Thyroid gland (tissue), 4 donors: ENCODE data around the gene NRIP3. TPM values are rescaled to one million over a fixed set of nuclear protein-coding genes. Genes with fewer than 3 reads are reported as not detected.

Experiments
- DNase-seq, 2 donors: peaks; one replicate each; pipeline ENCODE4 v3.0.0-alpha.2; 2019
- H3K27ac ChIP-seq, 3 donors: fragments of 200-600 bp; sonication (generic); 1 replicate in 2 of 3; 2 replicates in 1 of 3; pipeline ENCODE4 v1.5.1; 2016 to 2019; ENCODE audit warnings: mild to moderate bottlenecking in 1 of 3, moderate library complexity in 1 of 3
- H3K27me3 ChIP-seq: fragments of 200-600 bp; sonication (generic); one replicate; pipeline ENCODE4 v1.5.1; 2019
- H3K36me3 ChIP-seq, 2 donors: fragments of 200-600 bp; sonication (generic); one replicate each; pipeline ENCODE4 v1.5.1; 2016 to 2019
- H3K4me1 ChIP-seq, 2 donors: fragments of 200-600 bp; sonication (generic); one replicate each; pipeline ENCODE4 v1.5.1; 2017 to 2019
- H3K4me3 ChIP-seq, 3 donors: fragments of 200-600 bp; sonication (generic); replicated peaks in 1 of 3; 1 replicate in 2 of 3; 2 replicates in 1 of 3; pipeline ENCODE4 v1.5.1; 2016; ENCODE audit warnings: mild to moderate bottlenecking in 1 of 3
- H3K9me3 ChIP-seq: fragments of 200-600 bp; sonication (generic); one replicate; pipeline ENCODE4 v1.5.1; 2017
- POLR2A ChIP-seq, 2 donors: fragments of 450-650 bp; IDR thresholded peaks; one replicate each; pipeline ENCODE4 v1.6.1; 2017; ENCODE audit warnings: antibody characterized with exemption in 2 of 2, mild to moderate bottlenecking in 2 of 2, moderate library complexity in 1 of 2
- WGBS, 2 donors: methylation state at CpG; one replicate each; pipeline ENCODE4 v1.1.5; 2017; 5-methylcytosine and 5-hydroxymethylcytosine counted together
- intact Hi-C: fragments of 100-400 bp; cut with DNase I; formaldehyde crosslinking; loops from one replicate; pipeline ENCODE4 v1.15.1; 2023
- total RNA-seq, 4 donors: library from RNA; depleted of rRNA; stranded (reverse); fragments of >200 nt; gene quantifications; one replicate each; pipeline ENCODE4 v1.2.3, GENCODE V29; 2016
- TF ChIP-seq, protein P1 (sequence below), 6 experiments: fragments of 200-600 bp in 3 of 6; fragments of 450-650 bp in 3 of 6; sonication (generic) in 3 of 6; IDR thresholded peaks; one replicate each; pipeline ENCODE4 v1.5.1; 2016 to 2019; ENCODE audit warnings: antibody characterized with exemption in 6 of 6, mild to moderate bottlenecking in 2 of 6, inconsistent platforms in 1 of 6, moderate library complexity in 1 of 6

NRIP3 gene
- total RNA-seq, 4 donors from 2014 or later: 0.56 to 6.6 (median 1.2) TPM

DNA sequence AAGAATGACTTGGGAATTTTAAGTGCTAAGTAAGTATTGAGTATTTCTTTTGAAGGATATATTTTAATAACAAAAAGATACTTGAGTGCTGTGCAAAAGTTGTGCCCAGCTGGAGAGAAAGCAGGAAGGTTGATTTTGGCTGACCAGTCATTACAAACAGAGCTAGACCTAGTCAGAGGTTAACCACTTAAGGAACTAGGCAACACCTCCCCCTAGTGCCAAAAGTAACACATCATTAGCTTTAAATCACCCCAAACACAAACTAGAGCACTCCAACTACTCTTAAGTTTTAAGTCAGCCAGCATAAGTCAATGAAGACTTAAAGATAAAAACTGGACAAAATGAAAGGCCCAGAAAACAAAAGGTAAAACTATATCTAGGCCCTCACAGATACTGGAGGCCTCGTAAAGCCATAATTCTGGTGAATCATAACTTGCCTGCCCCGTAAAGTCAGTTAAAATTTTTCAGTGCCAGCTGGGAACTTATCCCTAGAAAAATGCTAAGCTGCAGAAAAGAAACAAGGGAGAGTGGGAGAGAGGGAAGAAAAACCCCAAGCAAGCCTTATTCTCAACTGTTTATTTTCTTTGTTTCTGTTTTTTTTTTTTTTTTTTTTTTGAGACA, 44.1 kb downstream of the NRIP3 start:
- Histone ChIP-seq H3K9me3 (no peaks in the 10 kb centered on the region), H3K27me3 (no peaks in the 10 kb centered on the region), H3K27ac (peak overlapping the region; percentile 72 to 82 (median 81)), H3K4me3 (no peak overlapping the region), H3K4me1 (peaks cover 27 to 29% of the 10 kb centered on the region in 2 donors), H3K36me3 (peaks cover 0 to 5% of the 10 kb centered on the region in 2 donors)
- peak; percentile 54 to 64 for DNase-seq
- intact Hi-C loops: loop anchor here (10.0 kb wide), 1 partner anchor 285 kb away; no protein-coding TSS in a partner anchor
- WGBS, 2 donors: 6 to 16% methylated on average over 2 of the region's 2 CpGs
- no peak for TF ChIP-seq POLR2A (IDR thresholded peaks at IDR 0.05)
- TF ChIP-seq, protein P1, sequence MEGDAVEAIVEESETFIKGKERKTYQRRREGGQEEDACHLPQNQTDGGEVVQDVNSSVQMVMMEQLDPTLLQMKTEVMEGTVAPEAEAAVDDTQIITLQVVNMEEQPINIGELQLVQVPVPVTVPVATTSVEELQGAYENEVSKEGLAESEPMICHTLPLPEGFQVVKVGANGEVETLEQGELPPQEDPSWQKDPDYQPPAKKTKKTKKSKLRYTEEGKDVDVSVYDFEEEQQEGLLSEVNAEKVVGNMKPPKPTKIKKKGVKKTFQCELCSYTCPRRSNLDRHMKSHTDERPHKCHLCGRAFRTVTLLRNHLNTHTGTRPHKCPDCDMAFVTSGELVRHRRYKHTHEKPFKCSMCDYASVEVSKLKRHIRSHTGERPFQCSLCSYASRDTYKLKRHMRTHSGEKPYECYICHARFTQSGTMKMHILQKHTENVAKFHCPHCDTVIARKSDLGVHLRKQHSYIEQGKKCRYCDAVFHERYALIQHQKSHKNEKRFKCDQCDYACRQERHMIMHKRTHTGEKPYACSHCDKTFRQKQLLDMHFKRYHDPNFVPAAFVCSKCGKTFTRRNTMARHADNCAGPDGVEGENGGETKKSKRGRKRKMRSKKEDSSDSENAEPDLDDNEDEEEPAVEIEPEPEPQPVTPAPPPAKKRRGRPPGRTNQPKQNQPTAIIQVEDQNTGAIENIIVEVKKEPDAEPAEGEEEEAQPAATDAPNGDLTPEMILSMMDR (IDR thresholded peaks at IDR 0.05): peak in 4 of 6 experiments; percentile 43 to 69 (median 58)

DNA sequence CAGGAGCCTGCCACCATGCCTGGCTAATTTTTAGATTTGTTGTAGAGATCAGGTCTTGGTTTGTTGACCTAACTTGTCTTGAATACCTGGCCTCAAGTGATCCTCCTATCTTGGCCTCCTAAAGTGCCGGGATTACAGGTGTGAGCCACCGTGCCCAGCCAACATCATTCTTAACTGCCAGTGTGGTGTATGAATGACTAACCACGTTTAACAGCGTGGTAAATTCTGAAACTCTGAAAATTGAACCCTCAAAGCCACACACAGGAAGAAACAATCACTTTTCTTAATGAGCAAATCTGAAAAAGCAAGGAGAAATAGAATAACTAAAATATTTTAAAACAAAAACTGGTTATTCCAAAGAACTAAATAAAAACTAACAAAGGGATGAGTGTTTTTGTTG, 46.9 kb downstream of the NRIP3 start:
- 89 to 92% methylated on average over 4 of the region's 4 CpGs for WGBS, 2 donors
- intact Hi-C loops: no loop called here
- no peak overlapping the region for H3K4me3 ChIP-seq
- H3K4me1 ChIP-seq: peaks cover 15 to 16% of the 10 kb centered on the region in 2 donors
- H3K27me3 ChIP-seq: no peaks in the 10 kb centered on the region
- no peak overlapping the region for H3K27ac ChIP-seq
- DNase-seq: no peak
- TF ChIP-seq POLR2A (IDR thresholded peaks at IDR 0.05): no peak
- TF ChIP-seq, protein P1 (IDR thresholded peaks at IDR 0.05): no peak
- H3K9me3 ChIP-seq: no peaks in the 10 kb centered on the region
- peaks cover 0 to 19% of the 10 kb centered on the region in 2 donors for H3K36me3 ChIP-seq

DNA sequence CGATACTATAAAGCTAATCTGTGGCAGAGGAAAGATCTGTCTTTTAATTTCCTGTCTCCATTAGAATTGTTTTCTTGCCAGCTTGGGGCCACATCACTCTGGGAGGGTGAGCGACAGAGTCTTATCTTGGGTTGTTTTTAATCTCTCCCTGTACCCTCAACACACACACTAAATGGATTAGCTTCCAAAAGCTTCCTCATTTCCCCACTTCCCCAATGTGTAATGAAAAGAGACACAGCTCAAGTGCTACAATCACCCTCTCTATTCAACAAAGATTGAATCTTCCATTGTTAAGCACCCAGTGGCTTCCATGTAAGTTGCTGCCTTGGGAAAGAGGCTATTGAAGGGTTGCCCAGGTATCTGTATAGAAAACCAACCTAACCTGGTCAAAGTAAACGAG, 54.9 kb downstream of the NRIP3 start:
- 79 to 84% methylated on average over 3 of the region's 3 CpGs for WGBS, 2 donors
- Histone ChIP-seq H3K4me3 (no peak overlapping the region), H3K9me3 (no peaks in the 10 kb centered on the region), H3K36me3 (peaks cover 17 to 39% of the 10 kb centered on the region in 2 donors), H3K27ac (no peak overlapping the region), H3K27me3 (no peaks in the 10 kb centered on the region), H3K4me1 (no peaks in the 10 kb centered on the region)
- TF ChIP-seq POLR2A (IDR thresholded peaks at IDR 0.05): no peak
- TF ChIP-seq, protein P1 (IDR thresholded peaks at IDR 0.05): no peak
- intact Hi-C loops: no loop called here
- no peak for DNase-seq

DNA sequence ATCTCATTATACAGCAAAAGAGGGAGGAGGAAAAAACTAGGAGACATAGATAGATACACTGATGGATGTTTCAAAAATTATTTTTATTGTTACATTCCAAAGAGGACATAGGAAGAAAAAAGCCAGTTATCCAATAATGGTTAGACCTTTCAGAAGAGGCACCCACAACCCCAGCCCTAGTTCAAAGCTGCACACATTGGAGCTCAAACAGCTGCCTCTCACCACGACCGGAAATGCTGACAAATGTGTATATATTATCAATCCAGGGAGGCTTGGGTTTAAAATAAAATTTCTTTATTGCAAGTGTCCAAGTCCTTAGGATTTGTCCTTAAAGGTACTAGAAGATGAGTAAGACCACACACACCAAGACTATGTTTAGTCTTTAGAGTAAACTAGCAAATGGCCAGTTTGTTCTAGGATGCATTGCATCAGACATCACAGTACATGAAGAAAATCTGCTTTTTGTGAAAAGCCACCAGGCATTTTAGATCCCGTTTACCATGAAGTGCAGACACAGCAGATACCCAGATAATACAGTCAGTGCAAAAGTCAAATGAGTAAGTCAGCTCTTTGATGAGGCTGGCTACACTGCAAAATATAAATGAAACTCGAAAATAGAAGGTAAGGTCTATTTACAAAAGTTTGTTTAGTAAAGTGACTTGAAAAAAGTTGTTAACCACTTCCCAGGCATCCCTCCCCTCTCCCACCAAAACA, 56.4 kb downstream of the NRIP3 start:
- Histone ChIP-seq H3K9me3 (no peaks in the 10 kb centered on the region), H3K4me3 (no peak overlapping the region), H3K27ac (no peak overlapping the region), H3K27me3 (no peaks in the 10 kb centered on the region), H3K36me3 (peaks cover 17 to 27% of the 10 kb centered on the region in 2 donors), H3K4me1 (no peaks in the 10 kb centered on the region)
- TF ChIP-seq, protein P1 (IDR thresholded peaks at IDR 0.05): no peak
- no peak for TF ChIP-seq POLR2A (IDR thresholded peaks at IDR 0.05)
- intact Hi-C loops: no loop called here
- no peak for DNase-seq
- WGBS, 2 donors: 82 to 84% methylated on average over 4 of the region's 4 CpGs

DNA sequence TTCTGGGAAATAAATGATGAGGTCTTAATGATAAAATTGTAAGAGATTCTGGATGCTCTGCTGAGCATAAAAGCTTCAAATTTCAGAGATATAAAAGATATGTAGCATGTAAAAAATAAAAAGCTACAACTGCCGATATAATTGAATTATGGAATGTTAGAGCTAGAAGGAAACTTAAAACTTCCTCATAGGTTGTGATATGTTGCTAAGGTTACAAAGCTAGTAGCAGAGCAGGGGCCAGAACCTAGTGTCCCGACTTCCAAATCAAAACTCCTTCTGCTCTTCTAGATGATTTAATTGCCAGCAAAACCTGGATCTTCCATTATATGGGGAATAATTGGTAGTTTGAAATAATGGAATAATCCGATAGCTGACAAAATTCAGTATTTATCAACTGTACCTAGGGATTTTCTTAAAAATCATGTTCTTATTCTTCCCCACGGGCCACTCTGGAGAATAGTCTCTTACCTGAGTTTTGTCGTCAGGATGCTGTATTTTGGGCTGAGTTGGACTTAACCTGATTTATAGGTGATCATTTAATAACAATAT, 61.2 kb downstream of the NRIP3 start, which contains the start of gene ASCL3:
Gene ASCL3, minus strand, starts transcription at position 499 of the 549 bp plus-strand sequence. CDS start 4,855 bp downstream, outside the sequence.
- H3K27me3 ChIP-seq: no peaks in the 10 kb centered on the region
- peaks cover 4 to 5% of the 10 kb centered on the region in 2 donors for H3K36me3 ChIP-seq
- no peak within 1 kb of the TSS for H3K27ac ChIP-seq
- H3K4me1 ChIP-seq: no peaks in the 10 kb centered on the region
- DNase-seq: no peak
- WGBS, 2 donors: 73 to 82% methylated on average over 5 of the region's 5 CpGs
- H3K9me3 ChIP-seq: no peaks in the 10 kb centered on the region
- no peak within 1 kb of the TSS for H3K4me3 ChIP-seq
- intact Hi-C loops: no loop called here
- TF ChIP-seq, protein P1 (IDR thresholded peaks at IDR 0.05): no peak
- TF ChIP-seq POLR2A (IDR thresholded peaks at IDR 0.05): no peak
